ENCODE results near the gene TSC22D1.

Gene TSC22D1

GRCh38 chr13:44400736-44401135 lies 175.4 kb downstream of the TSC22D1 start:
- no peak for DNase-seq

DNA sequence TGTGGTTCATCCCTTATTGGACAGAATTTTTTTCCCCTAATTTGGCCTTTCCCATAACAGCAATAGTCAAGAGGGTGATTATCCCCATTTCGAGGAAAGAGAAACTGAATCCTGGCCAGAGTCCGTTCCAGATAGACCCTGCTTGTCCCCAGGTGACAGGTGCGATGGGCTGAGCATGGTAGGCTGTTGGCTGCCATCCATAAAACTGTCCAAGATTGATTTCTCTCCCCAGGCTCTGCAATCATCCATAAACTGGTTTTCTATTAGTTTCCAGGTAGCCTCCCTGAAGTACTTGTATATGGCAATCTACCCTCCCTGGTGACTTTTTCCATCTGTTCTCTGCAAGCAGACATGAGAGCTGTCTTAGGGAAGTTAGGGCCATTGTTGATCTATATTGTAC lies 177.1 kb downstream of the TSC22D1 start:
- DNase-seq = no peak

DNA sequence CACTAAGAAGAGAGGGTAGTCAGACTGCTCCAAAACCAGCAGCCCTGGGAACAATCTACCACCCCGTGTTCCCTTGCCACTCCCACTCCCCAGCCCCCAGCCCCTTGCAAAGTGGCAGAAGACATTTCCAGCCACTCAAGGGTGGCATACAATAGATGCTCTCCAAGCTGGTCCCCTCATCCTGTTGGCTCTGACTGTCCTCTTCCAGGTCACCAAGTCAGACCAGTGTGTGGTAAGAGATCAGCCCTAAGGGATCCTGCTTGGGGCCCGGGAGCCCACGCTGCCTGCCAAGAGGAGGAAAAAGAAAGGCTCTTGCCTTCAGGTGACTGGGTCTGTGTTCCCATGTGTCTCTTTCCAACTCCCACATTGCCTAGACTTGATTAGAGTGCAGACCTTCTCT lies 177.5 kb downstream of the TSC22D1 start:
- no peak for DNase-seq

DNA sequence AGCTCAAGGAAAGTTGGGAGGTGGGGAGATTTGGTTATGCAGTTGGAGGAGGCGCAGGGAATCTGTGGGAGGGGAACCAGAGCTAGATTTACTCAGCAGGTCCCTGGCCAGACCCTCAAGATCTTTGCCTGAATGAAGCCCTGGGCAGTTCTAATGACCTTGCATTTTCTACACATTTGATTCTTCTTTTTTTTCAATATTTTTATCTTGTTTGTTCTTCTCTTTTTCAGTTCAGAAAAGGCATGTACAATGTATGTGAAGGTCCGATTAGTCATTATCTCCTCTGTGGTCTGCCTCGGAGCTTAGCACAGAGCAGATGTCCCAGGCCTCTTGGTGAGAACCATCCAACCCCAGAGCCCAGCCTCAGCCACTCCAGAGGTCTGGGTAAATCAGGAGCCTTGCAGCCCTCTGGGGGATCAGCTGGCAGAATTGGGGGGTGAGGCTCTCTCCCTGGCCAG lies 178.3 kb downstream of the TSC22D1 start:
- no peak for DNase-seq

DNA sequence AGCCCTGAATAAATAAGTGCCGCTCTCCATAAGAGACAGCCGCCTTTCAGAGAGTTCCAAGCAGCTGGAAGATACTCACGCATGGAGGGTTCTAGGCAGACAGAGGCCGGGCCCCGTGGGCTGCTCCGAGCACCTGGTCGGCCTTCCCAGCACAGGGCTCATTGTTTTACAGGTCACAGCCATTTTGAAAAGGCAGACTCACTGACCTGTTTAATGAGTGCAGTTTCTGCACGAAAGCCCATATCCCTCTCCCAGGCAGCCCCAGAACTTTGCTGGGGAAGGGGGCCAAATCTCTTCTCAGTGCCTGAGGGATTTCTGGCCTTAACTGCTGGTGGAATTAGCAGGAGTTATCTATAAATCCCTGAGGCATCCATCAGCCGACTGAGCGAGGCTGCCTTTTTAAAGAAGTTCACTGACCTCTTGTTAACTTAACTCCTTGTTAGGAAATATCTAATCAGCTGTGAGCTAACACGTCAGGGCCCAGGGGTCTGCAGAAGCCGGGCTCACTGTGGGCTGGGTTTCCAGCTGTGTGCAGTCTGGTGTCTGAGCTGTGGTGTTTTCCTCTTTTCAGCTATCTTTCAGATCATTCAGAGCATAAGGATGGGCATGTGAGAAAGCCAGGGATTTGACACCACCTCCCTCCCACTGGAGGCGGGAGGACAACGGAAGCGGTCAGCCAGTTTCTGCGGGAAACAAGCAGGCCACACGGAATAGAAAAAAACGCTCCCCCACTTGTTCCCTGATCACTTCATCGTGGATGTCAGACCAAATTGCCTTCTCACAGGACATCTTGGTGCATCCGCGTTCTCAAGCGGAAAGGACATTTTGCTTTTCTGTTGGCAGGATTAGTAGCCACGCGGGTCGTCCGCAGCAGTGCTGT lies 179.2 kb downstream of the TSC22D1 start:
- DNase-seq = no peak

GRCh38 chr13:44395976-44396694 lies 180.0 kb downstream of the TSC22D1 start:
- no peak for DNase-seq

DNA sequence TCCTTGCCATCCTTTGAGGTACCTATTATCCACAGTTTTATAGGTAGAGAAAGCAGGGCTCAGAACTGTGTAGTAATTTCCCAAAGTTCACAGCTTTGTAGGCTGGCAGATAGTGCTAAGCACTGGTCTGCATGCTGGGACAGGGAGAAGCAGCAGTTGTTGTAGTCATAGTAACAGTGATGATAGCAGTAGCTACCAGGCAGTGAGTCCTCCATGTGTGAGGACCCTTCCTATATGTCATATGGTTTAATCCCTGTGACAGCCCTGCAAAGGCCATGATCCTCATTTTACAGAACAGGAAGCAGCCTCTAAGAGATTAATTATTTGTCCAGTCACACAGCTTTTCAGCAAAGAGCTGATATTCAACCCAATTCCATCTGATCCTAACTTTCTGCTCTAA lies 181.5 kb downstream of the TSC22D1 start:
- DNase-seq = no peak

DNA sequence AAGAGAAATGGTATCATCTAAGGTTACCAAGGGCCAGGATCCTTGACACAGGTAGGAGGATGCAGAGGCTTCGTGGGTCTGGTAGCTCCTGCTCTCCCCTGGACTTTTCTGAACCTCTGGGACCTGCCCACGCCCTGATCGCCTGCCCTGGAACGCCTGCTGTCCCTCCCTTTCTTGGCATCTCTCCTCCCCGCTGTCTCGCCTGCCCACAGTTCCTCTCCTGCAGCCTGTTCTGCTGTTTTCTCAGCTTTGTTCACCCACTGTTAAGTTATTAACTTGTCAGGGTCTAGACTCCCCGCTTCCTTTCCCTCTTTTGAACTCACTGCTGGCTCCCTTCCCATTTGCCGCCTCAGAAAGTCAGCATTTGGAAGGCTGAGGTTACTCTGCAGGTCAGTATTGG lies 182.7 kb downstream of the TSC22D1 start:
- DNase-seq = no peak

DNA sequence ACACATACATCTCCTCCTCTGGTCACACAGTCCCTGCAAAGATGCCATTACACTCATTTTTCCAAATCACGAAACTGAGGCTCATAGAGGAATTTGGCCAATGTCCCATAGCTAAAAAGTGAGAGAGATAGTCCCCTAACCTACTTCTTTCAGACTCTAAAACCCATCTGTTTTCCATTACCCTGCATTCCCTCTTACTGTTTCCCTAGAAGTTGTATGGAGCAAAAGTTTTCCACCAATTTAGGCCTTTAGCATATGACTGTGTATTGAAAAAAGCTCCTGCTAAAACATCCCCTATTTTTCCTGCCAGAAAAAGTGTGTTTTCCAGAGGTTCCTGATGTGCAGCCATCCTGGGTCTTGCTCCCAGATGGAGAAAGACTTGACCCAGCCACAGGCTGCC lies 186.3 kb downstream of the TSC22D1 start:
- DNase-seq = no peak

DNA sequence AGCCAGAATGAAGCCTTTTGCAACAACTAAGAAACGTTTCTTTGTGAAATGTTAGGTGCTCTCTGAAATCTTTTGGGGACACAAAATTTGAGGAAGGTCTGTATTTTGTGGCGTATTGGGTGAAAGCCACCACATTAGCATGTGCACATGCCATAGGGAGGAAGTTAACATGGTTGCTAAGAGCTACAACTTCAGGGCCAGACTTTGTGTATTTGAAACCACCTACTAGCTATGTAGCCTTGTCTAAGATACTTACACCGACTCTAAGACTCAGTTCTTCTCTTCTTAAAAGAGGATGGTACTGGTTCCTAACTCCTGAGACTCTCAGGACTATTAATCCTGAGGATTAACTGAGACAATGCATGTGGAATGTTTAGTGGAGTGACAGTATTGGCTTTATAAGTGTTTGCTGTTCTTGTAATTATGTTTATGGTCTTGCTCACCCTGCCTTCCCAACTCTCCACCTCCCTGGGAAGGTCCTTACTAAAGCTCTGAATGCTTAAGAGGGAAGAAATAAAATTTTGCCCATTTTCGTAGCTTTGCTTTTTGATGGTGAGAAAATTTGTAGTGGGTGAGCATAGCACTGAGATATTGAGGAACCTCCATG lies 187.0 kb downstream of the TSC22D1 start:
- DNase-seq = no peak

DNA sequence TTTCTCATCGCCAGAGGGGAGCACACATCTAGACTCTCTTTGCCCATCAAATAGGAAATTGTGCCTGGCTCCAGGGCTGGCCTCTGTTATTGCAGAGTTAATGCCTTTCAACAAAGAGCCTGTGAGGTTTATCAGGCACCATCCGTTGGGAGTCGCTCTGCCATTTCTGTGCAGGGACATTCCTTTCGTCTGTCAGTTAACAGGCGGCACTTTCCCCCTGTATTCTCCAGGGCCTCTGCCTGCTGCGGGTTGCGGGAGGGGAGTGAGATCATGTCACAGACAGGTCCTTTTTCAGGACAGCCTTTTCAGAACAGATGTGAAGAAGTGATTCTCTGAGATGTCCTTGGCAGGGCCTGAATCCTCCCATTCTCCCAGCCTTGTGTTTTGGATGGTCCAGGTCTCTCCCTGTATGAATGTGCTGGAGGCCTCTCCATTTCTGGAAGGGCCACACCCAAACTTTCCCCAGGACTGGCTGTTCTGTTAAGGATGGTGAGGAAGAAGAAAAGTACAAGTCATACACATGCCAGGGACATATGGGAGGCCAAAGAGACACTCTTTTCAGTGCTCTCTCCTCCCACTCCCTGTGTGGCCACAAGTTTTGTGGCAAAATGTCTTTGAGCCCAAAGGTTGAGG lies 187.6 kb downstream of the TSC22D1 start:
- DNase-seq = no peak

- no peak for DNase-seq
These were observed 189.1 kb downstream of the TSC22D1 start for GRCh38 chr13:44386913-44387556.

DNA sequence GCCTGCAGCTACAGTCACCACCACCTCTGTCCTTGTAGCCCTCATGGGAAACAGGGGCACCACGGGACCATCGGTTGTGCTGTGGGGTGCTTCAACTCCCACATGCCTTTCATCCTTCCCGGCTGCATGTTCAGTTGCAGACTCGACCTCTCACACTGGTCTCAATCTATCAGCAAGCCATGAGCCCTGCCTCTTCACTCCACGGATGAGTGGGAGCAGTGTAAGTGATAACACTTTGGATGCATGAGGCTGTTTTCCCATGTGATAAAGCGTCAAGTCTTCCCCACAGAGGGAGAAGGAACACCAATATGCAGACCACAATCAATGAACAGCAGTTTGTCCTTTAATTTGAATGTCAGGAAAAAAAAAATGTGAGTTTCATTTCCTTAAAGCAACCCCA lies 190.3 kb downstream of the TSC22D1 start:
- DNase-seq = no peak

DNA sequence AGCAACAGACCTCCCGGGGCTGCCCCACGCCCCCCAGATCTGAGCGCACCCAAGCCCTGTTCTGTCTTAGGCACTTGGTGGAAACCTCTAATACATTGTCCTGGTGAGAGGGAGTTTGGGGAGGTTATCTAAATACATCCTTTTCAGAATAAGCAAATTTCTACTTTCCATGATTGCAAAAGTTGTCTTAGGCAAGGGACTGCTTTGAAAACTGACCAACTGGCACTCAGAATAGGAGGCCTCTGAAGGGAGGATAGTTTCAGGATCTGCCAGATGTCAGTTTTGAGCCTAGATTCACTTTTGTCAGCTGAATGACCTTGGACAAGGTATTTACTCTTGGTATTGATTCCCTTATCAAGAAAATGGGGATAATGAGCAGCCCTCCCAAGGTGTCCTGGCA lies 190.7 kb downstream of the TSC22D1 start:
- no peak for DNase-seq

GRCh38 chr13:44384778-44385177 lies 191.4 kb downstream of the TSC22D1 start:
- no peak for DNase-seq

DNA sequence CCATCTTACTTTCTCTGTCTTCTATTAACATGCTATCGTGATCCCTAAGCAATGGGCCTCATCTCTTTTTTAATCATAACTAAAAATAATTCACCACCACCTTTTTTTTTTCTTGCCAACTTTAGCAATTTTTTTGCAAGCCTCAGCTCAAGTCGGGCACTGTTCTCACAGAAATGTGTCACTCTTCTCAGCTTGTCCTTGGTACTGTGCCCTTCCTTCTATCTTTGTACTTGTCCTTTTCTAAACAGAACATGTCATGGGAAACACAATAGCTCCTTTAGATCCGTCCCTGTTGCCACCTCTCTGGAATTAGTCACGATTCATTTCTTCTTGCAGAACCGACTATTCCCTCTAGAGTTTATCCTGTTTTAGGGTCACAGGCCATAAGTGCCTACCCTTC lies 192.2 kb downstream of the TSC22D1 start:
- no peak for DNase-seq

GRCh38 chr13:44382635-44383145 lies 193.4 kb downstream of the TSC22D1 start:
- no peak for DNase-seq
